NCI-H187 (cell line): ENCODE results near the gene DONSON.

Experiments used
- DNase-seq, 2 experiments: peaks; one replicate each; lab custom pipeline; 2025; lab: John Stamatoyannopoulos, UW

DONSON gene

GRCh38 chr21:33541105-33541711 is 47.3 kb downstream of the DONSON start:
- no peak for DNase-seq

GRCh38 chr21:33540711-33541104 is 47.8 kb downstream of the DONSON start:
- DNase-seq, result no peak

GRCh38 chr21:33539616-33540015 is 48.9 kb downstream of the DONSON start:
- DNase-seq, result no peak

GRCh38 chr21:33537212-33537611 is 51.3 kb downstream of the DONSON start:
- no peak for DNase-seq

GRCh38 chr21:33531007-33531406 is 57.5 kb downstream of the DONSON start:
- no peak for DNase-seq
